NCI-H1092 (cell line): ENCODE data around the gene B9D1.

Experiments used
- DNase-seq: peaks from one replicate; lab custom pipeline; 2025; lab: John Stamatoyannopoulos, UW

B9D1 gene

GRCh38 chr17:19318611-19319010 is 43.9 kb downstream of the B9D1 start:
- DNase-seq = no peak

- no peak for DNase-seq
Measured at GRCh38 chr17:19317359-19318095, 45.0 kb downstream of the B9D1 start.

DNA sequence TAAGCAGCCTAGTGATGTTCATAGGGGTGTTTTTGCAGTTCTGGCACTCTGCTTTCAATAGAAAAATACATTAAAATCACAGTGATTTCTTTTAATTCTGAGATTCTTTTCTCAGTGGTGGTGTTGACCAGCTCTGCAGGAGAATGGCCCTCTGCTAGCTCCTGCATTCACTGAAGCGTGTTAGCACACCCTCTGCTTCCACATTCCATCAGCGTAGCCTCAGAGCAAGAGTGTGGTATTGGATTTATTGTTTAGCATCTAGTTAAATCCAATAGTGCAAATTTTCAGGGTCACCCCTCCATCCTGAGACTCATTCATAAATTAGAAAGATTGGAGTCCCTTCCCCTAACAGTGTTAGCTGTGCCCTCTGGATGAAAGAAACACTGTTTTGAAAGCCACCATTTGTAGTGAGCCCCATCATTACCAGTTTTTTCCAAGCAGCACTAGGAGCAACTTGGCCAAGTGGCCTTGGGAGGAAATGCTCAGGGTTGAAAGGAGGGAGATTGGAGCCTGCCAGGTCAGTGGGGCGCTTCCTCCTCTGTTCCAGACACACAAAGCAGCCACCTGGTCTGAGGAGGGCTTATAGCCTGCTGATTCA is 45.7 kb downstream of the B9D1 start:
- DNase-seq = no peak

DNA sequence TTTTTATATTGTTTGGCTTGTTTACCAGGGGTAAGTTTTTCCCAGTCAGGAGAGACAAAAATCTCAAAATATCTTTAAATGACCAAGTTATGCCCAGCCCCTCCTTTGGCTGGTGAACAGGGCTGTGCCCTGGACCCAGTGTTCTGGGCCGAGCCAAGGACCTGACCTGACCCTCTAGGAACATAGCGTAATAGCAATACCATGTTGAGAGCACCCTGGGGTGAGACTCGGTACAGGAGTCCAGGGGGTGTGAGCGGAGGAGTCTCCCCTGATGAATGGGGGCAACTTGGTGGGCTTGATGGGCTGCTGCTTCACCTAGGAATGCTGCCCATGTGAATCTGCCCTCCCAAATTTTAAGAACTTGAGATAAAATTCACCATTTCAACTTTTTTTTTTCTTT is 47.4 kb downstream of the B9D1 start:
- no peak for DNase-seq

DNA sequence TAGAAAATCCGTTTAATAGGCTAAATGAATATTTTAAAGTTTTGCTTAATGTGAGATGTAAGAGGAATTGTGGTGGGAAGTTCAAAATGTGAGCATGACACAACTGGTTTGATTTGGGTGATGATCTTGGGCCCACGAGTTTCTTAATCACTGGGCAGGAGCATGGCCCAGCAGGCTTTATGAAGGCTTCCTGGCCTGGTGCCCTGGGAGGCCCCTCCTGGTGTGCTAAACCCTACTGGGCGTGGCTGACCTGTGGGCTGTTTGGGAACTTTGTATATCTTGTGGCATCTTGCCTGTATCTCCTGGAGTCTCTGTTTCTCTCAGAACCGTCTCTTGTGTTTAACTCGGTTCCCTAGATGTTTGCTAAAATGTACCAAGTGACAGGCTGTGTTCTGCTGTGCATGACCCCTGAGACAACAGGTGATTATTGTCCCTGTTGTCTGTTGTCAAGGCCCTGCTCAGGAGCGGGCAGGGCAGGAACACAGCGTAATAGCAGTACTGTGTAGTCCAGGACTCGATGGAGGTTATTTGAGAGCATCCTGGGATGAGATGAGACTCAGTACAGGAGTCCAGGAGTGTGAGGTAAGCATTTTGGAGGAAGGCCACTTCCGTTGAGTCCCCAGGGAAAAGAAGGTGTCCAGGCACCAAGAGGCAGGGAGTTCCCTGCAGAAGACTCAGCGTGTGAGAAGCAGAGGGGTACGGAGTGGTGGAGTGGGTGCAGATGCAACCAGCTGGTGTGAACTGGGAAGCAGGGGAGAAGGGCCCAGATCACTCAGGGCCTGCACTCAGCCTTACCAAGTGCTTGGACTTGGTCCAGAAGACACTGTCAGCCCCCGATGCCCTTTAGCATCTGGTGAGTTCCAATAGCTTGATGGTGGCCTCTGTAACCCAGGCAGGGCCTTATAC is 48.5 kb downstream of the B9D1 start:
- DNase-seq = no peak

DNA sequence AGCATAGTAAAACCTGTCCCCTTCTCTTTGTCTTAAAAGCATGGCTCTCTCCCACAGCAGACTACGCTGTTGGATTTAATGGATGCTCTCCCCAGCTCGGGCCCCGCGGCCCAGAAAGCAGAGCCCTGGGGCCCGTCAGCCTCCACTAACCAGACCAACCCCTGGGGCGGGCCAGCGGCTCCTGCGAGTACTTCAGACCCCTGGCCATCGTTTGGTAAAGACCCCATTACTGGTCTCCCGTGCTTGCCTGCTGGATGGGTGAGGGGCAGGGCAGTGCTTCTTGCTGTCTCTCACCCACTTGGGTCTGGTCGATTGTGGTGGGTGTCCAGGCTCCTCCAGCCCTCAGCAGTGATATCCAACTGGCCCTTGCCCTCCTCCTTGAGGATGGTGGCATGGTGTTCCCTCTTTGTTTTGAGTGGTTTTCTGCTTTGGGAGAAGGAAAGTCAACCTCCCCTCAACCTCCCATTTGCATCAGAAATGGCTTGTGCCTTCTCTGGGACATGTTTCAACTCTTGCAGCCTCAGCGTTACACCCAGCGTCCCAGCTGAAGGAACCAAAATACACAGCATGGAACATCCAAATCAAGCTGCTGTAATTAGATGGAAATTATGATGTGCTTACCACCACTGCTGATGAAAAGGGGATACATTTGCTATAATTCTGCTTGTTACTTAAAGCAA is 49.3 kb downstream of the B9D1 start:
- no peak for DNase-seq

DNA sequence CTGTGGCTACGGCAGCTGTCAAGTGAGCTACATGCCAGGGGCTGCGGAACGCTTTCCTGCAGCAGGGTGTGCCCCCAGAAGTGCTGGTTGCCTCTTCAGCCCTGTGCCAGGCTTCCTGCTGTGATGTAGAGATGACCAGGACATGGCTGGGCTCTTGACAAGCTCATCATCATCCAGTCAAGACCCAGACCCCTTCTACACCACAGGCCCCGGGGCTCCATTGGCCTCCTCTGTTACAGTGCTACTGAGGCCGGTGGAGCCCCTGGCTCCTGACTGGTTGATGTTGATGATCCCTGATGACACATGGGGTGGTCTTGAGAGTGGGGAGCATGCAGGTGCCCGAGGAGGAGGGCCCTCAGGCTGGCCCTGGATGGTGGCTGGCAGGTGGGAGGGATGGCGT is 50.1 kb downstream of the B9D1 start:
- no peak for DNase-seq

GRCh38 chr17:19311421-19312215 is 50.9 kb downstream of the B9D1 start:
- no peak for DNase-seq

DNA sequence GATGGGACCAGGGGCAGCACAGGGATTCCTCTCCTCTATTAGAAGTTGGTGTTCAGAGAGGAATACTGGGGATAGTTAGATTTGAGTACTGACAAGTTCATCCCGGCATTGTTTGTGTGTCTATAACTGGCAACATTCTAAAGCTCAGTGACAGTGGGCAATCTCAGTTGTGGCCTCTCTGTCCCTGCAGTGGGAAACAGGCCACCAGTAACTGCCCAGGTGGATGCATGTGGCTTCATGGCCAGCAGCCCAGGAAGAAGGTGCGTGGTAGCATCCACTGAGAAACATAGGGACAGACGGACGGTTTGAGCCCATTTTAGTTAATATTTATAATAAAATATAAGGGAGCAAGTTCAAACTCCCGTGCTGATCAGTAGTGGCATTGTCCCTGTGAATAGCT is 51.5 kb downstream of the B9D1 start:
- DNase-seq = no peak

- no peak for DNase-seq
Measured at GRCh38 chr17:19310151-19310550, 52.4 kb downstream of the B9D1 start.

GRCh38 chr17:19309701-19310100 is 52.8 kb downstream of the B9D1 start:
- DNase-seq = no peak

GRCh38 chr17:19308398-19308797 is 54.1 kb downstream of the B9D1 start:
- no peak for DNase-seq

DNA sequence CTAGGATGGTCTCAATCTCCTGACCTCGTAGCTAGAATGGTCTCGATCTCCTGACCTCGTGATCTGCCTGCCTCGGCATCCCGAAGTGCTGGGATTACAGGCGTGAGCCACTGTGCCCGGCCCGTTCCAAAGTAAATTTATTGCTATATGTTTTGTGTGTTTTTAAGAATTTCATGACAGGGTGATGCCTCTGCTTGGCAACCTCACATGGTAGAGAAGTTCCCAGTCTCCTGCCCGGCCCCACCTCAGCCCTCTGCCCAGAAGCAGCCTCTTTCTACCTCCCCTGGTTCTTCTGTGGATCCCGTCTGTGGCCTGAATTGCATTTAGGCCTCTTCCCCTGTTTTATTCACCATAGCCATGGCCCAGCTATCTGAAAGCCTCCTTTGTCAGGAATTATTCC is 55.0 kb downstream of the B9D1 start:
- no peak for DNase-seq

DNA sequence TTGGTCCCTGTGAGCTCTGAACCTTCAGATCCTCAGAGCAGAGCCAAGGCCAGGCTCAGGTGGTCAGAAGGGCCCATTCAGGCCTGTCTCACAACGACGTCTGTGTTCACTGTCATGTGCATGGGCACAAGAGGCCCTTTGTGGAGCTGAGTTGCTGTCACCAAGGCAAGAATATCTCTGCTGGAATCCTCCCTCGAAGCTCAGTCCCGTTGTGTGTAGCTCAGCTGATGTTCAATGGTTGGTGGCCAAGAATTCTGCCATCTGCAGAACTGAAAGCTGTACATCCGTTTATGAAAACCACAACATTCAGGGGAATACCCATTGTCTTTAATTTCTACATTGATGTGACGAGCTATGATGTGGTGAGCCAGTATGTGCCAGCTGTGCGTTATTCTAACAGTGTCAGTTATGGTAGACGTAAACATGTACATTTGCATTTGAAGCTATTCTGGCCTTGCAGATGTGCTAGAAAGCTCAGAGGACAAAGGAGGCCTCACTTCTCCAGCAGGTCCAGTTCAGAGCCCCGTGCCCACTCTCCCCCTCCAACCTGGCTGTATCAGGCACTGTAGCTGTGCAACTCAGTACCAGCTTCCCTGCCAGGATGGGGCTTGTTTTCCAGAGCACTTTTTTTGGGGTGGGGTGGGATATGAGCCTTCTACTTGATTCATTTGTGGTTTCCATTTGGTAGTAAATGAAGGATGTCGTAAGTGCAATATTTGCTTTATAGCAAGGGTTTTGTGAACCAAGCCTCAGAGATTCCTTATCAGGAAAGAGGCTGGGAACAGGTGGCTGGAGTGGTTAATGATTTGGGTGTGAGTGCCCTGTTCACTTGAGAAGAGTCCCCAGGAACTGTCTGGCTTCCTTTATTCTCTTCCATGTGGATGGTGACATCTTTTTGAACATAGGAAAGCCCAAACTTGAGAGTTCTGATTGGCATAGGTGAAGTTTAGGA is 56.1 kb downstream of the B9D1 start:
- DNase-seq = no peak

DNA sequence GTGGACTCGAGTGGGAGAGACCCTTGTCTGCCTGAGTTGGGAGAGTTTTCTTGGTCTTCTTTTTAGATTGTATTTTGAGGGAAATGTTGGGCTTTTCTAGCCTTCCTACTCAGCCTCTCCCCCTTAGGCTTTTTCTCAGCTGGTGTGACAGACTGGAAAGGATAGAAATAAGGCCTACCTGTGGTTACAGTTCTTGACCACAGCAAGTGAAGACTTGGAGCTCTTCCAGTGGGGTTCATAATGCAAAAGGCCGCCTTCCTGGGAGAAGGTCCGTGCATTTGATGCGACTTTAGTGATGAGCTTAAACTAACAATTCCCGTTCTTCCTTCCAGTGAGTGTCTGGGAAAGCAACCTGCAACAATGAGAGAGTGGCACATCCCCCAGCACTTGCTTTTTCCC is 56.8 kb downstream of the B9D1 start:
- DNase-seq = no peak

- no peak for DNase-seq
Measured at GRCh38 chr17:19305256-19305655, 57.3 kb downstream of the B9D1 start.

GRCh38 chr17:19304751-19305150 is 57.8 kb downstream of the B9D1 start:
- DNase-seq = no peak

DNA sequence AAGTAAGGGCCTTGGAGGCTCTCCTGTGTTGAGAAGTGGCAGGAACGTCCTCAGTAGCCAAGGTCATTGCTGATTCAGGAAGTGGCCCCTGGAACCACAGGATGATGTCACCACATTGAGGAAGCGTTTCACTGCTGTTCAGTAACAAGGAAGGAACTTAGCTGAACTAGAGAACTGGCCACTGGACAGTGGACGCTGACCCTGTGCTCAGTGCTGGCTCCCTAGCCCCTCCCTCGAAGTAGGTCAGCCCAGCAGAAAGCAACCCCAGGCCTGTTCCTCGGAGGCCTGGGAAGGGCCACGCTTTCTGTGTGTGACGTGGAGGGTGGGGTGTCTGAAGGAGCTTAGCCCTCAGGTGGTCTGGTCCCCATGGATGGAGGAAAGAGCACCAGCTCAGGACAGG is 58.3 kb downstream of the B9D1 start:
- no peak for DNase-seq

DNA sequence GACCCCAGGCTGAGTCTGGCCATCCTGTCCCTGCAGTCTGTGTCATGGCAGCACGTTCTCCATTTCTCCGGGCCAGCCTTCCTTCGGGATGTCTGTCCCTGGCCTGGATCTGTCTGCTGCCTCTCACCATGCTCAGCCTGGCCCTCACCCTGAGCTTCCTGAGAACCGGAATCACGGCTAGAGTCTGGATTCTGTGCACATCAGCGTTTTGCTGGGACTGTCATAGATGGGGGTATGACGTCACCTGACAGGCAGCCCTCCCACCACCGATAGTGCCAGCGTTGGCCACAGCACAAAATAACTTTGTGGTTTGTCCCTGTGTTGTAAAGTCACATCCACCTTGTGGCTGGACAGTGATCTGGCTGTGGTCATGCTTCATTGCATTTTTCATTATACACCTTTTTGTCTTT is 59.2 kb downstream of the B9D1 start:
- DNase-seq = no peak

- DNase-seq = no peak
Measured at GRCh38 chr17:19302791-19303331, 59.7 kb downstream of the B9D1 start.
